HepG2 (cell line): ENCODE data around the gene U2AF2. TPM values are rescaled to one million over a fixed set of nuclear protein-coding genes. Genes with fewer than 3 reads are reported as not detected.

Source experiments
- LCORL ChIP-seq, 2 experiments: fragments of 450-650 bp in 1 of 2; sonication (generic) in 1 of 2; formaldehyde crosslinking in 1 of 2; IDR thresholded peaks; 2 replicates each; pipeline versions ENCODE4 v1.5.0 to v1.6.1; 2017 to 2020; ENCODE audit warnings: antibody characterized with exemption in 1 of 2, missing genetic modification reagents in 1 of 2
- SPEN ChIP-seq: sonication (generic); formaldehyde crosslinking; IDR thresholded peaks from 2 replicates; pipeline ENCODE4 v1.5.1; 2020; ENCODE audit warnings: low read depth, mild to moderate bottlenecking, missing genetic modification reagents
- ZNF652 ChIP-seq: IDR thresholded peaks from 2 replicates; pipeline ENCODE4 v1.6.1; 2016; ENCODE audit warnings: low read depth, borderline replicate concordance
- polyA plus RNA-seq, 8 experiments: library from polyadenylated mRNA; depleted of rRNA in 3 of 8; stranded (reverse) in 7 of 8; unstranded in 1 of 8; fragments of >200 nt; fragmentation: Illumina TruSeq in 4 of 8; extraction: Trizol in 4 of 8; gene quantifications; 2 replicates each; pipeline versions ENCODE4 v1.2.1 to v1.2.3, GENCODE V29; 2011 to 2016; ENCODE audit warnings: low read depth in 4 of 8, missing spikeins in 1 of 8, mixed read lengths in 1 of 8; ENCODE audit not compliant: insufficient read depth in 1 of 8
- total RNA-seq, 5 experiments: library from RNA; depleted of rRNA; stranded (reverse); fragments of >200 nt; fragmentation: Illumina TruSeq; extraction: Trizol; gene quantifications; 2 replicates each; pipeline ENCODE4 v1.2.3, GENCODE V29; 2016; ENCODE audit warnings: low read depth in 1 of 5
- TF ChIP-seq, protein P1 (sequence below): sonication (generic); formaldehyde crosslinking; IDR thresholded peaks from 2 replicates; pipeline ENCODE4 v1.5.1; 2020; ENCODE audit warnings: mild to moderate bottlenecking, missing genetic modification reagents, borderline replicate concordance
- TF ChIP-seq, protein P2 (sequence below): sonication (generic); formaldehyde crosslinking; IDR thresholded peaks from 2 replicates; pipeline ENCODE4 v1.4.0; 2020; ENCODE audit warnings: mild to moderate bottlenecking, missing genetic modification reagents

The U2AF2 gene
- total and polyA plus RNA-seq, 2 of the 13 experiments (the other 11 are each of a cell fraction or from before 2014, with no cell fraction given): 84.3 to 124 TPM

GRCh38 chr19:55683449-55684261 lies 28.8 kb downstream of the U2AF2 start (continued):
- no peak for TF ChIP-seq LCORL (IDR thresholded peaks at IDR 0.05)
- 0 out of 2 replicates have a peak, but pooled peaks have one; percentile 37 for TF ChIP-seq LCORL (CRISPR knock-in tag; IDR thresholded peaks at IDR 0.05)
- TF ChIP-seq, protein P1, sequence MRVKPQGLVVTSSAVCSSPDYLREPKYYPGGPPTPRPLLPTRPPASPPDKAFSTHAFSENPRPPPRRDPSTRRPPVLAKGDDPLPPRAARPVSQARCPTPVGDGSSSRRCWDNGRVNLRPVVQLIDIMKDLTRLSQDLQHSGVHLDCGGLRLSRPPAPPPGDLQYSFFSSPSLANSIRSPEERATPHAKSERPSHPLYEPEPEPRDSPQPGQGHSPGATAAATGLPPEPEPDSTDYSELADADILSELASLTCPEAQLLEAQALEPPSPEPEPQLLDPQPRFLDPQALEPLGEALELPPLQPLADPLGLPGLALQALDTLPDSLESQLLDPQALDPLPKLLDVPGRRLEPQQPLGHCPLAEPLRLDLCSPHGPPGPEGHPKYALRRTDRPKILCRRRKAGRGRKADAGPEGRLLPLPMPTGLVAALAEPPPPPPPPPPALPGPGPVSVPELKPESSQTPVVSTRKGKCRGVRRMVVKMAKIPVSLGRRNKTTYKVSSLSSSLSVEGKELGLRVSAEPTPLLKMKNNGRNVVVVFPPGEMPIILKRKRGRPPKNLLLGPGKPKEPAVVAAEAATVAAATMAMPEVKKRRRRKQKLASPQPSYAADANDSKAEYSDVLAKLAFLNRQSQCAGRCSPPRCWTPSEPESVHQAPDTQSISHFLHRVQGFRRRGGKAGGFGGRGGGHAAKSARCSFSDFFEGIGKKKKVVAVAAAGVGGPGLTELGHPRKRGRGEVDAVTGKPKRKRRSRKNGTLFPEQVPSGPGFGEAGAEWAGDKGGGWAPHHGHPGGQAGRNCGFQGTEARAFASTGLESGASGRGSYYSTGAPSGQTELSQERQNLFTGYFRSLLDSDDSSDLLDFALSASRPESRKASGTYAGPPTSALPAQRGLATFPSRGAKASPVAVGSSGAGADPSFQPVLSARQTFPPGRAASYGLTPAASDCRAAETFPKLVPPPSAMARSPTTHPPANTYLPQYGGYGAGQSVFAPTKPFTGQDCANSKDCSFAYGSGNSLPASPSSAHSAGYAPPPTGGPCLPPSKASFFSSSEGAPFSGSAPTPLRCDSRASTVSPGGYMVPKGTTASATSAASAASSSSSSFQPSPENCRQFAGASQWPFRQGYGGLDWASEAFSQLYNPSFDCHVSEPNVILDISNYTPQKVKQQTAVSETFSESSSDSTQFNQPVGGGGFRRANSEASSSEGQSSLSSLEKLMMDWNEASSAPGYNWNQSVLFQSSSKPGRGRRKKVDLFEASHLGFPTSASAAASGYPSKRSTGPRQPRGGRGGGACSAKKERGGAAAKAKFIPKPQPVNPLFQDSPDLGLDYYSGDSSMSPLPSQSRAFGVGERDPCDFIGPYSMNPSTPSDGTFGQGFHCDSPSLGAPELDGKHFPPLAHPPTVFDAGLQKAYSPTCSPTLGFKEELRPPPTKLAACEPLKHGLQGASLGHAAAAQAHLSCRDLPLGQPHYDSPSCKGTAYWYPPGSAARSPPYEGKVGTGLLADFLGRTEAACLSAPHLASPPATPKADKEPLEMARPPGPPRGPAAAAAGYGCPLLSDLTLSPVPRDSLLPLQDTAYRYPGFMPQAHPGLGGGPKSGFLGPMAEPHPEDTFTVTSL (CRISPR knock-in tag): no peak; the same call in 1 of the 2 replicates
- no peak for TF ChIP-seq SPEN (CRISPR knock-in tag)
- TF ChIP-seq, protein P2, sequence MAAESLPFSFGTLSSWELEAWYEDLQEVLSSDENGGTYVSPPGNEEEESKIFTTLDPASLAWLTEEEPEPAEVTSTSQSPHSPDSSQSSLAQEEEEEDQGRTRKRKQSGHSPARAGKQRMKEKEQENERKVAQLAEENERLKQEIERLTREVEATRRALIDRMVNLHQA: no peak
- TF ChIP-seq ZNF652 (CRISPR knock-in tag): peak; percentile 36; the same call in 1 of the 2 replicates
